ENCODE measurements around the gene SUPT5H. TPM values are rescaled to one million over a fixed set of nuclear protein-coding genes. Genes with fewer than 3 reads are reported as not detected.
A peak's percentile ranks its signal among the peaks of the same experiment; 100 is the strongest.

The SUPT5H gene
- total RNA-seq, 1 experiment from 2014 or later: 59.9 TPM

DNA sequence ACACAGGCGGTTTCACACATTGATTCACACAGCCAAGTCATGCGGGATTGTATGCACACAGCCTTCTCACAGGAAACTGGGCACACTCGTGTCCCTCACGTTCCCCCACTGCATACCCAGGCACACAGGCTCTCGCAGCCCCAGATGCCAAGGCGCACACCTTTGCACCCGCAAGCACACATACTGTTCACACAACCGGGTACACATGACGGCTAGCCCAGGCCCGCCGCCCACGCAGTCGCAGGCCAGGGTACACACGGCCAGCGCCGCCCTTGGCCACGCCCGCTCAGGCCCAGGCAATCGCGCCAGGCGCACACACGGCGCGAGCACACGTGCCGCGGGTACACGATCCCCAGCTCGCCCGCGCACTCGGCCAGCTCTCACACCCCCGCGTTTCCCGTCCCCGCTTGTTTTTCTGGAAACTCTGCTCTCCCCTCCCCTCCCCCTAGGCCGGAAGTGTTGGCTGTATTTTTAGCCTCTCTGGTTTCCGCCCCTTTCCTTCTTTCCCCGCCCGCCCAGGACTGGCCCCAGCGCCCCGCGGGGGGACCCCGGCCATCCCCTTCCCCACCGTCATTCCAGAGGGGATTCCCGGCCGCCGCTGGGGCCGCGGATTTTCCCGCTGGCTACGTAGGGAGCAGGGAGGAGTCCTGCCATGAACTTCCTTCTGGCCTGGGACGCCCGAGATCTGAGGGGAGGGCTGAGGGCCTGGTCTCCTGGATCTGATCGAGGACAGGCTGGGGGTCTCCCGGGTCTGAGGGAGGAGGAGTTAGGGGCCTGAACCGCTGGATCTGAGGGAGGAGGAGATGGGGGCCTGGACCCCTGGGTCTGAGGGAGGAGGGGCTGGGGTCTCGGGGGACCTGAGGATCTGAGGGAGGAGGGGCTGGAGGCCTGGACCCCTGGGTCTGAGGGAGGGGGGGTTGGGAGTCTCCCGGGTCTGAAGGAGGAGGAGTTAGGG lies 42.8 kb upstream of the SUPT5H start:
- H3F3A ChIP-seq (ENCODE audit: low read length, unreplicated experiment): no peaks in the 10 kb centered on the region
- 0 out of 2 replicates have a peak, but pooled peaks cover under 1% of the 10 kb centered on the region for H3K36me3 ChIP-seq (ENCODE audit: low read depth, low read length)
- peaks cover 9% of the 10 kb centered on the region for H3K79me2 ChIP-seq (ENCODE audit: low read length)
- H3K27me3 ChIP-seq (ENCODE audit: low read length): no peaks in the 10 kb centered on the region
- intact Hi-C loops (cut with micrococcal nuclease): no loop called here
- peak; percentile 30 for ATAC-seq
- no TSS peak for BruUV-seq (replicated peaks)
- DNase-seq: peak; percentile 71
- no peaks in the 10 kb centered on the region for H3K9me2 ChIP-seq (replicated peaks; ENCODE audit: low read length)
- ChIA-PET POLR2A (ENCODE audit: unreplicated experiment) (interaction anchor here (0.6 to 1.0 kb wide), 4 partner anchors 11 to 1471 kb away, joined by 3 to 6 read pairs (median 4); partner anchors contain the start of genes MED29, PAF1 and RPS16), CTCF (interaction anchor here (1.0 kb wide), 1 partner anchor 9 kb away, joined by 3 read pairs; no protein-coding TSS in a partner anchor)
- peaks cover 8% of the 10 kb centered on the region for H4K20me1 ChIP-seq (ENCODE audit: low read length)
- peak overlapping the region; percentile 92 for H3K9ac ChIP-seq (ENCODE audit: low read length)
- peak overlapping the region; percentile 54; the same call in 1 of the 2 replicates for H2AFZ ChIP-seq (ENCODE audit: low read length)
- peak; percentile 87 for TF ChIP-seq EZH2phosphoT487 (IDR thresholded peaks at IDR 0.05; ENCODE audit: borderline replicate concordance, low read length)
- TF ChIP-seq, protein P1, sequence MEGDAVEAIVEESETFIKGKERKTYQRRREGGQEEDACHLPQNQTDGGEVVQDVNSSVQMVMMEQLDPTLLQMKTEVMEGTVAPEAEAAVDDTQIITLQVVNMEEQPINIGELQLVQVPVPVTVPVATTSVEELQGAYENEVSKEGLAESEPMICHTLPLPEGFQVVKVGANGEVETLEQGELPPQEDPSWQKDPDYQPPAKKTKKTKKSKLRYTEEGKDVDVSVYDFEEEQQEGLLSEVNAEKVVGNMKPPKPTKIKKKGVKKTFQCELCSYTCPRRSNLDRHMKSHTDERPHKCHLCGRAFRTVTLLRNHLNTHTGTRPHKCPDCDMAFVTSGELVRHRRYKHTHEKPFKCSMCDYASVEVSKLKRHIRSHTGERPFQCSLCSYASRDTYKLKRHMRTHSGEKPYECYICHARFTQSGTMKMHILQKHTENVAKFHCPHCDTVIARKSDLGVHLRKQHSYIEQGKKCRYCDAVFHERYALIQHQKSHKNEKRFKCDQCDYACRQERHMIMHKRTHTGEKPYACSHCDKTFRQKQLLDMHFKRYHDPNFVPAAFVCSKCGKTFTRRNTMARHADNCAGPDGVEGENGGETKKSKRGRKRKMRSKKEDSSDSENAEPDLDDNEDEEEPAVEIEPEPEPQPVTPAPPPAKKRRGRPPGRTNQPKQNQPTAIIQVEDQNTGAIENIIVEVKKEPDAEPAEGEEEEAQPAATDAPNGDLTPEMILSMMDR (conservative IDR thresholded peaks at IDR 0.05; ENCODE audit: low read depth, low read length): no peak
- no peak for TF ChIP-seq EZH2 (IDR thresholded peaks at IDR 0.05; ENCODE audit: low read length, unreplicated experiment)
- H3K4me3 ChIP-seq (ENCODE audit: low read length): peak overlapping the region; percentile 66
- H3K4me2 ChIP-seq (ENCODE audit: low read length): peak overlapping the region; percentile 95
- H3K4me1 ChIP-seq (ENCODE audit: insufficient read depth, low read length): peaks cover 48% of the 10 kb centered on the region
- H3K27ac ChIP-seq (ENCODE audit: low read length): peak overlapping the region; percentile 97
- no peaks in the 10 kb centered on the region for H3K9me3 ChIP-seq (ENCODE audit: low read length)

DNA sequence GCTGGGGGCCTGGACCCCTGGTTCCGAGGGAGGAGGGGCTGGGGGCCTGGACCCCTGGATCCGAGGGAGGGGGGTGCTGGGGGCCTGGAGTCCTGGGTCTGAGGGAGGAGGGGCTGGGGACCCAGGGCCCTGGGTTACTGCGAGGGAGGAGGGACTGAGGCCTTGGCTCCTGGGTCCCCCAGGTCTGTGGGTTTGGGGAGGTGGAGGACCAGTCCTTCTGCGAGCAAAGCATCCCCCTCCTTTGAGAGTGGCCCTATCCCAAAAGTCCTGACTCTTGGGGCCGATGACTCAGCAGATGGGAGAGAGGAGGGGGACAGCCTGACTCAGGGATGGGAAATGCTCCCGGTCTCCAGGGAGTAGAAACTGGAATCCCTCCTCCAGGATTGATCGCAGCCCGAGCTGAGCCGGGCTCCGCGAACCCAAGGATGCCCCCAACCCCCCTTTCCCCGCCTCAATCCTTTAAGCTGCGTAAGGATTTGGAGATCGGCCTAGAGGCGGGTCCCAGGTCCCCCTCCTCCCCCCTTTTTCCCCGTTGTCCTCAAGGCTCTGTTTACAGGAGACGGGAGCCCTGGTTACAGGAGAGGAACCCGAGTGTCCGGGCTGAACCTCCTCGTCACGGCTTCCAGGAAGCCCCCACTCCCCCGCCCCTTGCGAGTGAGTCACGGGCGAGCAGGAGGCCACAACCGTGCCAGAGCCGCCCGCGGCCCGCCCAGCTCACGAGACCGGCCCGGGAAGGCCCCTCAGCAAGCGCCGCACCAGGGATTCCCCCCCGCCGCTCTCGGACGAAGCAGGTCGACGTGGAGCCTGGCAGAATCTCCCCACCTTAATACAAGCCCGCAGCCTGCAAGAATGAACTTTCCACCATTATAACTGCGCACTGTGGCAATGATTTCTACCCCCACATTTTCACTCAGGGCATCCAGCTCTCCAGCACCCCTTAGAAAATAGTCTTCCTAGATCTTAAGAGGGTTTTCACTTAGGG lies 41.8 kb upstream of the SUPT5H start:
- POLR2A ChIA-PET (ENCODE audit: unreplicated experiment): interaction anchor here (0.5 to 1.0 kb wide), 6 partner anchors 12 to 1472 kb away, joined by 3 to 6 read pairs (median 4); partner anchors contain the start of genes MED29, PAF1 and RPS16
- BruUV-seq (replicated peaks): TSS peak; percentile 29
- H3K4me1 ChIP-seq (ENCODE audit: insufficient read depth, low read length): peaks cover 42% of the 10 kb centered on the region

More for the DNA sequence above, 41.8 kb upstream of the SUPT5H start:
- TF ChIP-seq, protein P1 (conservative IDR thresholded peaks at IDR 0.05; ENCODE audit: low read depth, low read length): no peak
- peak; percentile 79 for TF ChIP-seq EZH2phosphoT487 (IDR thresholded peaks at IDR 0.05; ENCODE audit: borderline replicate concordance, low read length)
- H2AFZ ChIP-seq (ENCODE audit: low read length): no peak overlapping the region
- peak overlapping the region; percentile 95 for H3K4me2 ChIP-seq (ENCODE audit: low read length)
- H3K9me3 ChIP-seq (ENCODE audit: low read length): no peaks in the 10 kb centered on the region
- H3K36me3 ChIP-seq (ENCODE audit: low read depth, low read length): peaks cover 9% of the 10 kb centered on the region
- H4K20me1 ChIP-seq (ENCODE audit: low read length): peaks cover 18% of the 10 kb centered on the region
- H3K27ac ChIP-seq (ENCODE audit: low read length): peak overlapping the region; percentile 97
- peak overlapping the region; percentile 66 for H3K4me3 ChIP-seq (ENCODE audit: low read length)
- H3K9ac ChIP-seq (ENCODE audit: low read length): peak overlapping the region; percentile 92
- CTCF ChIA-PET: no interaction called here
- peaks cover 19% of the 10 kb centered on the region for H3K79me2 ChIP-seq (ENCODE audit: low read length)
- H3K27me3 ChIP-seq (ENCODE audit: low read length): no peaks in the 10 kb centered on the region
- ATAC-seq: peak; percentile 43
- no peaks in the 10 kb centered on the region for H3K9me2 ChIP-seq (replicated peaks; ENCODE audit: low read length)
- no peaks in the 10 kb centered on the region for H3F3A ChIP-seq (ENCODE audit: low read length, unreplicated experiment)
- peak; percentile 88 for DNase-seq
- intact Hi-C loops (cut with micrococcal nuclease): no loop called here
